ENCODE data around the gene E2F6.

GRCh38 chr2:11407413-11407812 lies 58.5 kb downstream of the E2F6 start:
- TF ChIP-seq, protein P1, sequence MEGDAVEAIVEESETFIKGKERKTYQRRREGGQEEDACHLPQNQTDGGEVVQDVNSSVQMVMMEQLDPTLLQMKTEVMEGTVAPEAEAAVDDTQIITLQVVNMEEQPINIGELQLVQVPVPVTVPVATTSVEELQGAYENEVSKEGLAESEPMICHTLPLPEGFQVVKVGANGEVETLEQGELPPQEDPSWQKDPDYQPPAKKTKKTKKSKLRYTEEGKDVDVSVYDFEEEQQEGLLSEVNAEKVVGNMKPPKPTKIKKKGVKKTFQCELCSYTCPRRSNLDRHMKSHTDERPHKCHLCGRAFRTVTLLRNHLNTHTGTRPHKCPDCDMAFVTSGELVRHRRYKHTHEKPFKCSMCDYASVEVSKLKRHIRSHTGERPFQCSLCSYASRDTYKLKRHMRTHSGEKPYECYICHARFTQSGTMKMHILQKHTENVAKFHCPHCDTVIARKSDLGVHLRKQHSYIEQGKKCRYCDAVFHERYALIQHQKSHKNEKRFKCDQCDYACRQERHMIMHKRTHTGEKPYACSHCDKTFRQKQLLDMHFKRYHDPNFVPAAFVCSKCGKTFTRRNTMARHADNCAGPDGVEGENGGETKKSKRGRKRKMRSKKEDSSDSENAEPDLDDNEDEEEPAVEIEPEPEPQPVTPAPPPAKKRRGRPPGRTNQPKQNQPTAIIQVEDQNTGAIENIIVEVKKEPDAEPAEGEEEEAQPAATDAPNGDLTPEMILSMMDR (IDR thresholded peaks at IDR 0.05; ENCODE audit: poor library complexity): no peak
- TF ChIP-seq EZH2 (IDR thresholded peaks at IDR 0.05; ENCODE audit: borderline replicate concordance) (no peak), EZH2phosphoT487 (IDR thresholded peaks at IDR 0.05; ENCODE audit: low read depth, severe bottlenecking, unreplicated experiment) (no peak)
